Measurements from ENCODE around the gene SOWAHA. TPM values are rescaled to one million over a fixed set of nuclear protein-coding genes. Genes with fewer than 3 reads are reported as not detected.

Gene SOWAHA
- total RNA-seq, 1 donor from 2014 or later = 0.20 TPM

GRCh38 chr5:132766020-132766805 lies 46.9 kb upstream of the SOWAHA start:
- H3K4me1 Mint-ChIP-seq (ENCODE audit: low read depth, unreplicated experiment) = peaks cover 24% of the 10 kb centered on the region
- Histone ChIP-seq H4K20me1 (ENCODE audit: insufficient read depth, low read length) (peaks cover 56% of the 10 kb centered on the region), H3K4me3 (ENCODE audit: insufficient read depth, low read depth, low read length) (no peak overlapping the region), H3K36me3 (ENCODE audit: insufficient read depth, low read length) (peaks cover 7% of the 10 kb centered on the region), H3K4me1 (ENCODE audit: insufficient read depth, low read length) (peaks cover 15% of the 10 kb centered on the region), H3K4me2 (ENCODE audit: low read length) (no peak overlapping the region), H3K27ac (ENCODE audit: low read depth, low read length) (no peak overlapping the region), H3K79me2 (ENCODE audit: insufficient read depth, low read length) (peaks cover 48% of the 10 kb centered on the region), H3K9me3 (ENCODE audit: insufficient read depth, low read depth, low read length) (no peaks in the 10 kb centered on the region), H3K9ac (ENCODE audit: low read length) (no peak overlapping the region), H3K27me3 (ENCODE audit: insufficient read depth, low read length) (no peaks in the 10 kb centered on the region), H2AFZ (ENCODE audit: low read depth, low read length) (no peak overlapping the region)
- peaks cover 20% of the 10 kb centered on the region for H3K36me3 Mint-ChIP-seq (ENCODE audit: low read depth, unreplicated experiment)
- no peak for DNase-seq (ENCODE audit: low read depth)
- H3K27me3 Mint-ChIP-seq (ENCODE audit: low read depth, unreplicated experiment) = no peaks in the 10 kb centered on the region
- FAIRE-seq = no peak
- no peaks in the 10 kb centered on the region for H3K9me3 Mint-ChIP-seq (ENCODE audit: unreplicated experiment)
- no peak overlapping the region for H3K4me3 Mint-ChIP-seq (ENCODE audit: unreplicated experiment)
- H3K27ac Mint-ChIP-seq (ENCODE audit: unreplicated experiment) = no peak overlapping the region
- TF ChIP-seq EZH2 (IDR thresholded peaks at IDR 0.05; ENCODE audit: insufficient read depth, low read length) = no peak
- TF ChIP-seq CTCF (IDR thresholded peaks at IDR 0.05; ENCODE audit: insufficient read depth, low read depth, low read length) = no peak

DNA sequence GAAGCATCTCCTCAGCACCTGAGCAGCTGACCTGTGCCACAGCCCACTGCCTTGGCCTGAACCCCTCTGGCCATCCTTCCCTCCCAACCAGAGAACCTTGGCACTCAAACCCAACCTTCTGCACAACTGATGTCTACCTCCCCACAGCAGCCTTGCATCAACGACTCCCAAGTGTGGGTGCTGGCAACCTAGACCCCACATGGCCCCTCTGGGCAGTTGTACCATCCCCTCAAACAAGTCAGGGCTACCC lies 46.4 kb upstream of the SOWAHA start:
- Histone ChIP-seq H3K9ac (ENCODE audit: low read length) (no peak overlapping the region), H3K4me2 (ENCODE audit: low read length) (no peak overlapping the region), H3K79me2 (ENCODE audit: insufficient read depth, low read length) (peaks cover 53% of the 10 kb centered on the region), H3K4me1 (ENCODE audit: insufficient read depth, low read length) (peaks cover 15% of the 10 kb centered on the region), H3K27ac (ENCODE audit: low read depth, low read length) (no peak overlapping the region), H3K27me3 (ENCODE audit: insufficient read depth, low read length) (no peaks in the 10 kb centered on the region), H4K20me1 (ENCODE audit: insufficient read depth, low read length) (peaks cover 58% of the 10 kb centered on the region), H3K36me3 (ENCODE audit: insufficient read depth, low read length) (peaks cover 7% of the 10 kb centered on the region), H3K9me3 (ENCODE audit: insufficient read depth, low read depth, low read length) (no peaks in the 10 kb centered on the region), H2AFZ (ENCODE audit: low read depth, low read length) (no peak overlapping the region), H3K4me3 (ENCODE audit: insufficient read depth, low read depth, low read length) (no peak overlapping the region)
- Mint-ChIP-seq H3K9me3 (ENCODE audit: unreplicated experiment) (no peaks in the 10 kb centered on the region), H3K4me1 (ENCODE audit: low read depth, unreplicated experiment) (peaks cover 28% of the 10 kb centered on the region), H3K36me3 (ENCODE audit: low read depth, unreplicated experiment) (peaks cover 17% of the 10 kb centered on the region), H3K27me3 (ENCODE audit: low read depth, unreplicated experiment) (no peaks in the 10 kb centered on the region), H3K4me3 (ENCODE audit: unreplicated experiment) (no peak overlapping the region), H3K27ac (ENCODE audit: unreplicated experiment) (peak overlapping the region; percentile 89)
- no peak for FAIRE-seq
- no peak for DNase-seq (ENCODE audit: low read depth)
- TF ChIP-seq CTCF (IDR thresholded peaks at IDR 0.05; ENCODE audit: insufficient read depth, low read depth, low read length) (no peak), EZH2 (IDR thresholded peaks at IDR 0.05; ENCODE audit: insufficient read depth, low read length) (no peak)

DNA sequence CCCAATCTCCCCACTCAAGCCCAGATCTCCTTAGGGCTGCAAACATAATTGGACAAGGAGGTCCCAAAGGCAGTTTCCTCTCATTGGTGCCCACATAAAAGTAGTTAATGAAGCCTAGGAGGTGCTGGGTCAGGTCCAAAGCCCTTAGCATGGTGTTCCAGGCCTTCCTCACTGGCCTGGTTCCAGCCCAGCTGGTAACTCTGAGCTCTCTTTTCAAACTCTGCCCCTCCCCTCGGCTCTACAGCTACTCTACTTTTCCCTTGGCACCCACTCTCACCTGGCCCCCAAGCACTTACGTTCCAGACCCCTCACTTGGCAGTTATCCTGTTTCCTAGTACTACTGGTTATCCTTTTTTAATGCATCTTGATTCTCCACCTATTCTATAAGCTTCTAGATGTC lies 46.0 kb upstream of the SOWAHA start:
- no peak overlapping the region for H3K9ac ChIP-seq (ENCODE audit: low read length)

More for the DNA sequence above, 46.0 kb upstream of the SOWAHA start:
- Mint-ChIP-seq H3K27me3 (ENCODE audit: low read depth, unreplicated experiment) (no peaks in the 10 kb centered on the region), H3K4me3 (ENCODE audit: unreplicated experiment) (peak overlapping the region; percentile 27), H3K27ac (ENCODE audit: unreplicated experiment) (peak overlapping the region; percentile 89), H3K9me3 (ENCODE audit: unreplicated experiment) (no peaks in the 10 kb centered on the region), H3K4me1 (ENCODE audit: low read depth, unreplicated experiment) (peaks cover 32% of the 10 kb centered on the region), H3K36me3 (ENCODE audit: low read depth, unreplicated experiment) (peaks cover 15% of the 10 kb centered on the region)
- FAIRE-seq = no peak
- TF ChIP-seq EZH2 (IDR thresholded peaks at IDR 0.05; ENCODE audit: insufficient read depth, low read length) (no peak), CTCF (IDR thresholded peaks at IDR 0.05; ENCODE audit: insufficient read depth, low read depth, low read length) (no peak)
- H3K27ac ChIP-seq (ENCODE audit: low read depth, low read length) = peak overlapping the region; percentile 17
- no peak for DNase-seq (ENCODE audit: low read depth)
- H3K4me2 ChIP-seq (ENCODE audit: low read length) = peak overlapping the region; percentile 69
- H2AFZ ChIP-seq (ENCODE audit: low read depth, low read length) = no peak overlapping the region
- no peaks in the 10 kb centered on the region for H3K27me3 ChIP-seq (ENCODE audit: insufficient read depth, low read length)
- peaks cover 15% of the 10 kb centered on the region for H3K4me1 ChIP-seq (ENCODE audit: insufficient read depth, low read length)
- peaks cover 61% of the 10 kb centered on the region for H4K20me1 ChIP-seq (ENCODE audit: insufficient read depth, low read length)
- H3K4me3 ChIP-seq (ENCODE audit: insufficient read depth, low read depth, low read length) = no peak overlapping the region
- H3K9me3 ChIP-seq (ENCODE audit: insufficient read depth, low read depth, low read length) = no peaks in the 10 kb centered on the region
- peaks cover 57% of the 10 kb centered on the region for H3K79me2 ChIP-seq (ENCODE audit: insufficient read depth, low read length)
- H3K36me3 ChIP-seq (ENCODE audit: insufficient read depth, low read length) = peaks cover 7% of the 10 kb centered on the region

Data from astrocyte (in vitro differentiated cells and primary cell).